Panc1 (cell line): ENCODE results near the gene WDR90. TPM values are rescaled to one million over a fixed set of nuclear protein-coding genes. Genes with fewer than 3 reads are reported as not detected.

ENCODE experiments used
- ATAC-seq: fragments of 200-7000 bp; cut with Tn5 transposase; 2 replicates; pipeline ENCODE4 v1.9.1; 2020; ENCODE audit warnings: mild to moderate bottlenecking, moderate library complexity
- BruUV-seq: library from RNA; stranded (reverse); fragments of 400-500 nt; replicated peaks from 2 replicates; lab custom pipeline; 2021; lab: Mats Ljungman, UMichigan
- CTCF ChIA-PET: fragments of 300-600 bp; sonication (Branson Sonifier 250); formaldehyde crosslinking; loops from one replicate; lab custom pipeline; 2022; ENCODE audit warnings: antibody characterized with exemption; lab: Charles Lee
- POLR2A ChIA-PET: fragments of 300-600 bp; sonication (Branson Sonifier 250); formaldehyde crosslinking; loops from one replicate; lab custom pipeline; 2022; ENCODE audit warnings: antibody characterized with exemption; lab: Charles Lee
- DNase-seq: peaks from one replicate; pipeline ENCODE4 v3.0.0-alpha.2; 2010; ENCODE audit warnings: low read depth, low spot score
- H3K27ac ChIP-seq: 2 replicates; pipeline ENCODE4 v1.5.1; 2011; ENCODE audit warnings: mild to moderate bottlenecking, low read length, inconsistent platforms
- H3K27me3 ChIP-seq: fragments of 200-500 bp; sonication (Bioruptor generic); 2 replicates; pipeline ENCODE4 v1.6.0; 2014; ENCODE audit warnings: low read length, inconsistent platforms; ENCODE audit not compliant: control insufficient read depth, insufficient read depth
- H3K36me3 ChIP-seq: fragments of 200-500 bp; sonication (Bioruptor generic); 2 replicates; pipeline ENCODE4 v1.5.1; 2014; ENCODE audit warnings: inconsistent platforms, mild to moderate bottlenecking, low read length, moderate library complexity; ENCODE audit not compliant: control insufficient read depth, insufficient read depth
- H3K4me1 ChIP-seq: 2 replicates; pipeline ENCODE4 v1.5.1; 2011; ENCODE audit warnings: inconsistent platforms, mild to moderate bottlenecking, low read length, moderate library complexity; ENCODE audit not compliant: control insufficient read depth, insufficient read depth
- H3K4me3 ChIP-seq, 2 experiments: 2 replicates each; pipeline ENCODE4 v1.5.1; 2011 to 2012; ENCODE audit warnings: low read depth in 2 of 2, low read length in 2 of 2, mild to moderate bottlenecking in 2 of 2, inconsistent platforms in 1 of 2, moderate library complexity in 1 of 2
- H3K9me3 ChIP-seq: fragments of 200-500 bp; sonication (Bioruptor generic); 2 replicates; pipeline ENCODE4 v1.5.1; 2014; ENCODE audit warnings: low read depth, mild to moderate bottlenecking, inconsistent platforms, low read length, moderate library complexity; ENCODE audit not compliant: control insufficient read depth, insufficient read depth
- CTCF ChIP-seq: fragments of 450-650 bp; IDR thresholded peaks from 2 replicates; pipeline ENCODE4 v1.5.1; 2017; ENCODE audit warnings: mild to moderate bottlenecking
- POLR2AphosphoS5 ChIP-seq: IDR thresholded peaks from 2 replicates; pipeline ENCODE4 v1.6.1; 2012; ENCODE audit warnings: mild to moderate bottlenecking, low read depth, low read length, moderate library complexity
- REST ChIP-seq, 2 experiments: IDR thresholded peaks; 2 replicates each; pipeline ENCODE4 v1.6.1; 2011 to 2012; ENCODE audit warnings: low read depth in 2 of 2, control low read depth in 1 of 2, low read length in 1 of 2, mild to moderate bottlenecking in 1 of 2, moderate library complexity in 1 of 2; ENCODE audit not compliant: insufficient read depth in 1 of 2
- SIN3A ChIP-seq: IDR thresholded peaks from 2 replicates; pipeline ENCODE4 v1.6.1; 2012; ENCODE audit warnings: low read depth, mild to moderate bottlenecking, low read length, moderate library complexity, borderline replicate concordance; ENCODE audit not compliant: insufficient read depth
- TCF7L2 ChIP-seq: IDR thresholded peaks from 2 replicates; pipeline ENCODE4 v1.6.1; 2011; ENCODE audit warnings: mild to moderate bottlenecking, low read depth, low read length, inconsistent platforms
- in situ Hi-C: cut with HindIII; loops from 2 replicates; pipeline ENCODE4 v1.10.0; 2016; ENCODE audit warnings: low sequenced_read_pairs, low pct_unique_long_range_greater_than_20kb
- intact Hi-C: fragments of 100-400 bp; cut with micrococcal nuclease; formaldehyde crosslinking; loops from one replicate; pipeline ENCODE4 v1.10.0; 2022; ENCODE audit not compliant: unreplicated experiment
- total RNA-seq: library from RNA; stranded (reverse); gene quantifications from one replicate; pipeline ENCODE4 v1.2.1, GENCODE V29; 2021; ENCODE audit not compliant: unreplicated experiment

WDR90 gene
- total RNA-seq, 1 experiment from 2014 or later: 58.9 TPM

GRCh38 chr16:610513-611381 lies 38.4 kb upstream of the WDR90 start:
- TF ChIP-seq CTCF: peak; percentile 87; the same call in 1 of the 2 replicates
- TF ChIP-seq TCF7L2: no peak
- Histone ChIP-seq H3K9me3 (no peaks in the 10 kb centered on the region), H3K36me3 (no peaks in the 10 kb centered on the region), H3K27ac (no peak overlapping the region), H3K4me3 (no peak overlapping the region), H3K4me1 (no peaks in the 10 kb centered on the region), H3K27me3 (no peaks in the 10 kb centered on the region)
- no TSS peak for BruUV-seq
- ATAC-seq (peak; percentile 79; the same call in 1 of the 2 replicates), DNase-seq (no peak)
- in situ Hi-C loops (no loop called here), intact Hi-C loops (no loop called here)
- ChIA-PET CTCF (interaction anchor here (0.9 kb wide), 1 partner anchor 20 kb away, joined by 3 read pairs; the partner anchor contains the start of gene RAB40C), POLR2A (no interaction called here)

GRCh38 chr16:615122-615521 lies 34.0 kb upstream of the WDR90 start:
- in situ Hi-C loops (no loop called here), intact Hi-C loops (no loop called here)
- ChIA-PET POLR2A (no interaction called here), CTCF (no interaction called here)
- Histone ChIP-seq H3K27ac (no peak overlapping the region), H3K4me3 (no peak overlapping the region), H3K27me3 (no peaks in the 10 kb centered on the region), H3K4me1 (no peaks in the 10 kb centered on the region), H3K9me3 (no peaks in the 10 kb centered on the region), H3K36me3 (no peaks in the 10 kb centered on the region)
- DNase-seq (no peak), ATAC-seq (no peak)
- TF ChIP-seq REST (IDR thresholded peaks at IDR 0.05; ENCODE audit: insufficient read depth in 1 of 2, low read depth in 2 of 2, low read length in 1 of 2): no peak
- no peak for TF ChIP-seq SIN3A
- TF ChIP-seq CTCF: no peak
- TF ChIP-seq POLR2AphosphoS5: no peak
- no peak for TF ChIP-seq TCF7L2
- TSS peak; percentile 68 for BruUV-seq
